Activated T-cell treated with anti-CD3 and anti-CD28 coated beads, Interleukin-2, amount 50 U/mL, for 48 hours (primary cell): ENCODE data around the gene UBA1.

ENCODE experiments used
- DNase-seq, 2 experiments: peaks; one replicate each; pipeline ENCODE4 v3.0.0-alpha.2; 2020

The UBA1 gene

GRCh38 chrX:47190445-47191269 is 3.0 kb upstream of the UBA1 start:
- peak; percentile 84 to 88 for DNase-seq

DNA sequence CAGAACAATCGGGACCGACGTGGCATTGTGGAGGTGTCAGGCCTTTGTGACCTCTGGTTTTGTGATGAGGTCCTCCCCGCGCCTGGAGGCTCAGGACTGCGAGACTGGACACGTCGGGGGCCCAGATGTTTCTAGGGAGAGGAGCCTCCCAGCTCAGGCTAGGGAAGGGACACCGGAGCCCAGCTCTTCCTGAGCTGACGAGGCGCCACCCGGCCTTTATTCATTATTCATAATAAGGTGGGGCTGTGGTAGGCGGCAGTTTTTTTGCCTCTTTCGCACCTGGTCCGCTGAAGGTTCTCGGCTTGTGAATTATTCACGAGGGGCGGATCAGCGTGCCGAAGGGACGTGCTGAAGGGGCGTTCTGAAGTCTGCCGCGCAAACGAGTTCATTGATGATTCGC is 2.3 kb upstream of the UBA1 start:
- peak; percentile 55 to 59 for DNase-seq

- no peak for DNase-seq
These were observed 1.7 kb upstream of the UBA1 start for GRCh38 chrX:47191806-47192401.

GRCh38 chrX:47194194-47194787 is 662 bp downstream of the UBA1 start:
- DNase-seq, result peak in 1 of 2 experiments; percentile 35

GRCh38 chrX:47196098-47196497 is 2.5 kb downstream of the UBA1 start:
- DNase-seq, result no peak

GRCh38 chrX:47197526-47197925 is 3.9 kb downstream of the UBA1 start:
- DNase-seq, result no peak

GRCh38 chrX:47198026-47198686 is 4.5 kb downstream of the UBA1 start:
- DNase-seq, result no peak

DNA sequence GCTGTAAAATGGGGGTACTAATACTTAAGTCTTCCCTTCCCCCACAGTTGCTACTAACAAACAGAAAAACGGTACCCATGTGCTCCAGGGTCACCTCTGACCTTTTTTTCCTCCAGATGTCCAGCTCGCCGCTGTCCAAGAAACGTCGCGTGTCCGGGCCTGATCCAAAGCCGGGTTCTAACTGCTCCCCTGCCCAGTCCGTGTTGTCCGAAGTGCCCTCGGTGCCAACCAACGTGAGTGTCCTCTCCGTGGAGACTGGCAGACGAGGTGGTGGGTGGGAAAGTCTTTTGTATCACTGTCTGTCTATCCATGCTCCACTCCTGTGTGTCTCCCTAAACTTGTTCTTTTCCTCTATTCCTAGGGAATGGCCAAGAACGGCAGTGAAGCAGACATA is 5.1 kb downstream of the UBA1 start:
- DNase-seq, result no peak

GRCh38 chrX:47199286-47199685 is 5.7 kb downstream of the UBA1 start:
- DNase-seq, result no peak

- DNase-seq, result no peak
These were observed 6.9 kb downstream of the UBA1 start for GRCh38 chrX:47200385-47201150.

DNA sequence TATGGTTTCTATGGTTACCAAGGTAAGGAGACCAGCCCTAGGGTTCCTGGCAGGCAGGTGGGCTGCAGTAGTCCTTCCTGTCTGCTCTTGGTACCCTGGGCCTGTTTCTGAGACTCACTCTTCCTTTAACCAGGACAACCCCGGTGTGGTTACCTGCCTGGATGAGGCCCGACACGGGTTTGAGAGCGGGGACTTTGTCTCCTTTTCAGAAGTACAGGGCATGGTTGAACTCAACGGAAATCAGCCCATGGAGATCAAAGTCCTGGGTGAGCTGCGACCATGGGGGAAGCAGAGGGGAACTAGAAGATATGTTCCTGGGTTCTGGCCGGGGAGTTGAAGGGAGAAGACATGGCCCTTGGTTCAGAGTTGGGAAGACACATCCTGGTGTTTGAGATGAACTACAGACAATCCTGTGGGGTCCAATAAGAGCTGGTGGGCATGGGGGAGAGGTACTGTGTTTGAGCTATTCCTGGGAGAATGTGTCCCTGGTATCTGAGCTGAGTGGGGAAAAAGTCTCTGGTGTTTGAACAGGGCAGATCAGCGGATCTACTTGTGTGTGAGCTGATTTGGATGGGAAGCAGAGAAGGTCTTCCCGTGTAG is 7.8 kb downstream of the UBA1 start:
- DNase-seq, result no peak

GRCh38 chrX:47202316-47202715 is 8.7 kb downstream of the UBA1 start:
- DNase-seq, result no peak

DNA sequence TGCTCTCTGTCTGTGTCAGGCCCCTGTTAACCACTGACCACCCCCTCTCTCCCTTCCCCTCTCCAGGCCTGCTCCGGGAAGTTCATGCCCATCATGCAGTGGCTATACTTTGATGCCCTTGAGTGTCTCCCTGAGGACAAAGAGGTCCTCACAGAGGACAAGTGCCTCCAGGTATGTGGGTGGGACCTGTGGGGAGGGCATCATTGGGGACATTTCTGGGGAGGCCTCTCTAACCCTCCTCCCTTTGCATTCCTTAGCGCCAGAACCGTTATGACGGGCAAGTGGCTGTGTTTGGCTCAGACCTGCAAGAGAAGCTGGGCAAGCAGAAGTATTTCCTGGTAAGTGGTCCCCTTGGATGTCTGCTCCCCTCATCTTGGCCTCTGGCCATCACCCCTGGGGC is 9.2 kb downstream of the UBA1 start:
- no peak for DNase-seq

- DNase-seq, result no peak
These were observed 11.3 kb downstream of the UBA1 start for GRCh38 chrX:47204970-47205369.

GRCh38 chrX:47206316-47206715 is 12.7 kb downstream of the UBA1 start:
- DNase-seq, result no peak

DNA sequence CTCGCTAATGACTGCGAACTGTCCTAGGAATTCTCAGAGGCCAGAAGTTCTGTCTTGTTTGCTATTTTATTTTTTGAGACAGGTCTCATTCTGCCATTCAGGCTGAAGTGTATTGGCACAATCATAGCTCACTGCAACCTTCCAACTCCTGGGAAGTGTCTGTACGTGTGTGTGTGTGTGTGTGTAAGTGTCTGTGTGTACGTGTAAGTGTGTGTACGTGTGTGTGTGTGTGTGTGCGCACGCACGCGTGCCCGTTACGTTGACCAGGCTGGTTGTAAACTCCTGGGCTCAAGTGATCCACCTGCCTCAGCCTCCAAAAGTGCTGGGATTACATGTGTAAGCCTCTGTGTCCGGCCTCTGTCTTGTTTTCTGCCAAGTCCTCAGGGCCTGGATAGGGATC is 14.5 kb downstream of the UBA1 start:
- no peak for DNase-seq

GRCh38 chrX:47209508-47210238 is 16.0 kb downstream of the UBA1 start:
- no peak for DNase-seq

- no peak for DNase-seq
These were observed 17.2 kb downstream of the UBA1 start for GRCh38 chrX:47210661-47211425.

- no peak for DNase-seq
These were observed 19.0 kb downstream of the UBA1 start for GRCh38 chrX:47212381-47213293.
